ENCODE results near the gene APOD.
A peak's percentile ranks its signal among the peaks of the same experiment; 100 is the strongest.

APOD gene

GRCh38 chr3:195584543-195584870 is 767 bp upstream of the APOD start:
- DNase-seq: no peak

- no peak for DNase-seq
Measured at GRCh38 chr3:195582947-195583346, 793 bp downstream of the APOD start.

- DNase-seq: no peak
Measured at GRCh38 chr3:195580744-195581443, 2.8 kb downstream of the APOD start.

GRCh38 chr3:195579281-195579680 is 4.5 kb downstream of the APOD start:
- DNase-seq: no peak

GRCh38 chr3:195578565-195578964 is 5.2 kb downstream of the APOD start:
- no peak for DNase-seq

GRCh38 chr3:195577645-195578177 is 6.0 kb downstream of the APOD start:
- DNase-seq: no peak

GRCh38 chr3:195574497-195575304 is 9.0 kb downstream of the APOD start:
- no peak for DNase-seq

GRCh38 chr3:195573611-195574496 is 9.9 kb downstream of the APOD start:
- DNase-seq: no peak

- no peak for DNase-seq
Measured at GRCh38 chr3:195571361-195571760, 12.4 kb downstream of the APOD start.

GRCh38 chr3:195570912-195571311 is 12.8 kb downstream of the APOD start:
- DNase-seq: no peak

GRCh38 chr3:195570344-195570743 is 13.4 kb downstream of the APOD start:
- no peak for DNase-seq

- DNase-seq: no peak
Measured at GRCh38 chr3:195568630-195569029, 15.1 kb downstream of the APOD start.

GRCh38 chr3:195566797-195567196 is 16.9 kb downstream of the APOD start:
- DNase-seq: no peak

- DNase-seq: no peak
Measured at GRCh38 chr3:195565716-195566115, 18.0 kb downstream of the APOD start.

GRCh38 chr3:195563317-195563716 is 20.4 kb downstream of the APOD start:
- no peak for DNase-seq

GRCh38 chr3:195559723-195560409 is 23.9 kb downstream of the APOD start:
- no peak for DNase-seq

GRCh38 chr3:195558602-195559001 is 25.1 kb downstream of the APOD start:
- DNase-seq: no peak

- no peak for DNase-seq
Measured at GRCh38 chr3:195557322-195557721, 26.4 kb downstream of the APOD start.

- DNase-seq: peak in 1 of 2 experiments; percentile 28
Measured at GRCh38 chr3:195556390-195556789, 27.4 kb downstream of the APOD start.

- DNase-seq: no peak
Measured at GRCh38 chr3:195555110-195555509, 28.6 kb downstream of the APOD start.

- no peak for DNase-seq
Measured at GRCh38 chr3:195554458-195554857, 29.3 kb downstream of the APOD start.

- DNase-seq: no peak
Measured at GRCh38 chr3:195553268-195553667, 30.5 kb downstream of the APOD start.
